HG02981 (cell line): ENCODE results near the gene SLC7A10.

Experiments used
- ATAC-seq: cut with Tn5 transposase; IDR thresholded peaks from one replicate; pipeline ENCODE4 v1.9.1; 2021; ENCODE audit warnings: mild to moderate bottlenecking, moderate library complexity; ENCODE audit not compliant: unreplicated experiment

The SLC7A10 gene

GRCh38 chr19:33225458-33225926 lies at the start of gene SLC7A10:
SLC7A10 (minus strand) TSS chr19:33225850; CDS start chr19:33225703, 147 bp downstream.
- ATAC-seq = no peak

GRCh38 chr19:33274663-33275558 lies 49.3 kb upstream of the SLC7A10 start:
- no peak for ATAC-seq

GRCh38 chr19:33273881-33274662 lies 48.4 kb upstream of the SLC7A10 start:
- no peak for ATAC-seq

- no peak for ATAC-seq
Measured at GRCh38 chr19:33273065-33273736, 47.6 kb upstream of the SLC7A10 start.

- no peak for ATAC-seq
Measured at GRCh38 chr19:33271246-33272021, 45.8 kb upstream of the SLC7A10 start.

- no peak for ATAC-seq
Measured at GRCh38 chr19:33270769-33271168, 45.1 kb upstream of the SLC7A10 start.

GRCh38 chr19:33269016-33269415 lies 43.4 kb upstream of the SLC7A10 start:
- no peak for ATAC-seq

GRCh38 chr19:33268162-33268991 lies 42.7 kb upstream of the SLC7A10 start:
- no peak for ATAC-seq

GRCh38 chr19:33267706-33268105 lies 42.1 kb upstream of the SLC7A10 start:
- no peak for ATAC-seq

GRCh38 chr19:33266974-33267484 lies 41.4 kb upstream of the SLC7A10 start:
- no peak for ATAC-seq

GRCh38 chr19:33264881-33265445 lies 39.3 kb upstream of the SLC7A10 start:
- no peak for ATAC-seq

GRCh38 chr19:33263325-33264023 lies 37.8 kb upstream of the SLC7A10 start:
- ATAC-seq = no peak

- no peak for ATAC-seq
Measured at GRCh38 chr19:33261511-33262189, 36.0 kb upstream of the SLC7A10 start.

GRCh38 chr19:33260628-33261418 lies 35.2 kb upstream of the SLC7A10 start:
- ATAC-seq = no peak

GRCh38 chr19:33259539-33259938 lies 33.9 kb upstream of the SLC7A10 start:
- ATAC-seq = no peak

GRCh38 chr19:33257828-33258227 lies 32.2 kb upstream of the SLC7A10 start:
- ATAC-seq = no peak

- ATAC-seq = no peak
Measured at GRCh38 chr19:33256261-33256660, 30.6 kb upstream of the SLC7A10 start.
